ENCODE data around the gene ADGRG1.

DNA sequence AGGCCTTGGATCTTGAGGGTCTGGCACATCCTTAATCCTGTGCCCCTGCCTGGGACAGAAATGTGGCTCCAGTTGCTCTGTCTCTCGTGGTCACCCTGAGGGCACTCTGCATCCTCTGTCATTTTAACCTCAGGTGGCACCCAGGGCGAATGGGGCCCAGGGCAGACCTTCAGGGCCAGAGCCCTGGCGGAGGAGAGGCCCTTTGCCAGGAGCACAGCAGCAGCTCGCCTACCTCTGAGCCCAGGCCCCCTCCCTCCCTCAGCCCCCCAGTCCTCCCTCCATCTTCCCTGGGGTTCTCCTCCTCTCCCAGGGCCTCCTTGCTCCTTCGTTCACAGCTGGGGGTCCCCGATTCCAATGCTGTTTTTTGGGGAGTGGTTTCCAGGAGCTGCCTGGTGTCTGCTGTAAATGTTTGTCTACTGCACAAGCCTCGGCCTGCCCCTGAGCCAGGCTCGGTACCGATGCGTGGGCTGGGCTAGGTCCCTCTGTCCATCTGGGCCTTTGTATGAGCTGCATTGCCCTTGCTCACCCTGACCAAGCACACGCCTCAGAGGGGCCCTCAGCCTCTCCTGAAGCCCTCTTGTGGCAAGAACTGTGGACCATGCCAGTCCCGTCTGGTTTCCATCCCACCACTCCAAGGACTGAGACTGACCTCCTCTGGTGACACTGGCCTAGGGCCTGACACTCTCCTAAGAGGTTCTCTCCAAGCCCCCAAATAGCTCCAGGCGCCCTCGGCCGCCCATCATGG lies 35.7 kb downstream of the ADGRG1 start:
- TF ChIP-seq, protein P1, sequence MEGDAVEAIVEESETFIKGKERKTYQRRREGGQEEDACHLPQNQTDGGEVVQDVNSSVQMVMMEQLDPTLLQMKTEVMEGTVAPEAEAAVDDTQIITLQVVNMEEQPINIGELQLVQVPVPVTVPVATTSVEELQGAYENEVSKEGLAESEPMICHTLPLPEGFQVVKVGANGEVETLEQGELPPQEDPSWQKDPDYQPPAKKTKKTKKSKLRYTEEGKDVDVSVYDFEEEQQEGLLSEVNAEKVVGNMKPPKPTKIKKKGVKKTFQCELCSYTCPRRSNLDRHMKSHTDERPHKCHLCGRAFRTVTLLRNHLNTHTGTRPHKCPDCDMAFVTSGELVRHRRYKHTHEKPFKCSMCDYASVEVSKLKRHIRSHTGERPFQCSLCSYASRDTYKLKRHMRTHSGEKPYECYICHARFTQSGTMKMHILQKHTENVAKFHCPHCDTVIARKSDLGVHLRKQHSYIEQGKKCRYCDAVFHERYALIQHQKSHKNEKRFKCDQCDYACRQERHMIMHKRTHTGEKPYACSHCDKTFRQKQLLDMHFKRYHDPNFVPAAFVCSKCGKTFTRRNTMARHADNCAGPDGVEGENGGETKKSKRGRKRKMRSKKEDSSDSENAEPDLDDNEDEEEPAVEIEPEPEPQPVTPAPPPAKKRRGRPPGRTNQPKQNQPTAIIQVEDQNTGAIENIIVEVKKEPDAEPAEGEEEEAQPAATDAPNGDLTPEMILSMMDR (IDR thresholded peaks at IDR 0.05): no peak
- no peak for TF ChIP-seq POLR2A (IDR thresholded peaks at IDR 0.05)
